HK-2 (cell line): Measurements from ENCODE around the gene DNAH8.

Experiments
- DNase-seq: peaks from one replicate; pipeline ENCODE4 v3.0.0-alpha.2; 2018; ENCODE audit not compliant: unreplicated experiment

The DNAH8 gene

GRCh38 chr6:39053854-39054576 is 338.9 kb downstream of the DNAH8 start:
- no peak for DNase-seq

- DNase-seq, result no peak
Measured at GRCh38 chr6:39054577-39055142, 339.5 kb downstream of the DNAH8 start.

DNA sequence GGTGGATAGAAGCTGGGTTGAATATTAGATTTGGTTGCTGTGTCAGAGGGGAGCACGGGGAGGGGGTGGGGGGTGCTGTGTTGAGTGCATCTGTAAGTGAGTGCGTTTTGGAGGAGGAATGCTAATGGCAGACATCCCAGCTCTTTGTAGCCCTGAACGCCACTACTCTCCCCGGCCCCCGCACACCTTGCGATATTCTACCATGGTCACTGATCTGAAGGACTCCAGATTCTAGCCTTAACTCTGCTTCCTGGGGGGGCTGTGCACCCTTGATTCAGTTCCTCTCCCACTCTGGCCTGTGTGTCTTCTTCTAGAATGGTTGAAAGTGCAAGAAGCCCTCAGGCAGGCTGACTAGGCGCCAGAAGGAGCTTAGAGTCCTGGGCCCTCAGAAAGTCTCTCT is 340.6 kb downstream of the DNAH8 start:
- no peak for DNase-seq

DNA sequence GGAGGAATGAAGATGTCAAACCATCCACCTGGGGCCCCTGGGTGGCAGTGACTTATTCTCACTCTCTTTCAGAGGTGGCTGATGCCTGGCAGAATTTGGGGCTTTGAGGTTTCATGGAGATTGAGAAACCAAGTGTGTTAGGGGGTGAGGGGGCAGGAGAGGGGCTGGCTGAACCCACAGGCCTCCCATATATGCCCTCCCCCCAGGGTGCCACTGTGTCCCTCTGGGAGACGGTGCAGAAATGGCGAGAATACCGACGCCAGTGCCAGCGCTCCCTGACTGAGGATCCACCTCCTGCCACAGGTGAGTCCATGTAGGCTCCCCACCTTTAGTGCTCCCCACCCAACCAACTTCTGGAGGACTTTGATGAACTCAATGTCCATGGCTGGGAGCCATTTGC is 341.1 kb downstream of the DNAH8 start:
- no peak for DNase-seq

DNA sequence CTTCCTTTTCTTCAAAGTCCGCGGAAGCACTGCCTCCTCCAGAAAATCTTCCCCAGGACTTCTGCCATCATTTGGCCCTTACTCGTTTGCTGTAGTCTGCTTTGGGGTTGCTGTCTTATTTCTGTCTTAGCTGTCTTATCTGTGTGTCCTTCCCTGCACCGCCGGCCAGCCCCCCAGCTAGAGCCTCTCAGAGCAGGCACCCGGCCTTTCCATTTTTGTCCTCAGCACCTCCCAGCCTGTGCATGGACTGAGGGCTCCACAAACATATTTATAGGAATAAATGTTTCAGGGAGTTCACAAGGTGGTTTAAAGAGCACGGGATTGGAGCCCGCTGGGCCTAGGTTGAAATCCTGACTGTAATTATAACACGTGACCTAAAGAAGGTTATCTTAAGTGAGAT is 341.6 kb downstream of the DNAH8 start:
- DNase-seq, result no peak

GRCh38 chr6:39057251-39058155 is 342.4 kb downstream of the DNAH8 start:
- DNase-seq, result no peak

DNA sequence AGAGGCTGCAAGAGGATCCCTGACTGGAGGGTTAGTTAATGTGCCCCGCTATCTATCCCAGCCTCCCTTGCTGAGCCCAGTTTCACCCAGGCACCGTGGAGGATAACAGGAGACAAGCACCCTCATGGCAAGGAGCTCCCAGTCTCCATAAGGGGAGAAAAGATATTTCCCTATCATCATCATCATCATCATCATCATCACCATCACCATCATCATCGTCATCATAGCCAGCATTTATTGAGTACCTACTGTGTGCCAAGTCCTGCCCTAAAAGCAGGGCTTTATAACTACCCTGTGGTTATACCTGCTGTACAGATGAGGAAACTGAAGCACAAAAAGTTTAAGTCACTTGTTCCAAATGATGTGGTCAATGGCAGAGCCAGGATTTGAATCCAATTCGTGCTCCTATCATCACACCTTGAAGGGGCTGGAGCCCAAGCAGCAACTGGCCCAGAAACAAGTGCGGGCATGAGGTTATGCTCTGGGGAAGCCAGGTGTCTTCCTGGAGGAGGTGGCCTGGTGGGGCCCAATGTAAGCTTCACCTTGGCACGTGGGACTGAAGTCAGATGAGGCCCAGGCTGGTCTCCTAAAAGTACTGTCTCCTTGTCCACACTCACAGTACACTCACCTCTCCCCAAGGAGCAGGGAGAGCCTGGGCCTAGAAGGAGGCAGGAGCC is 343.5 kb downstream of the DNAH8 start:
- no peak for DNase-seq

DNA sequence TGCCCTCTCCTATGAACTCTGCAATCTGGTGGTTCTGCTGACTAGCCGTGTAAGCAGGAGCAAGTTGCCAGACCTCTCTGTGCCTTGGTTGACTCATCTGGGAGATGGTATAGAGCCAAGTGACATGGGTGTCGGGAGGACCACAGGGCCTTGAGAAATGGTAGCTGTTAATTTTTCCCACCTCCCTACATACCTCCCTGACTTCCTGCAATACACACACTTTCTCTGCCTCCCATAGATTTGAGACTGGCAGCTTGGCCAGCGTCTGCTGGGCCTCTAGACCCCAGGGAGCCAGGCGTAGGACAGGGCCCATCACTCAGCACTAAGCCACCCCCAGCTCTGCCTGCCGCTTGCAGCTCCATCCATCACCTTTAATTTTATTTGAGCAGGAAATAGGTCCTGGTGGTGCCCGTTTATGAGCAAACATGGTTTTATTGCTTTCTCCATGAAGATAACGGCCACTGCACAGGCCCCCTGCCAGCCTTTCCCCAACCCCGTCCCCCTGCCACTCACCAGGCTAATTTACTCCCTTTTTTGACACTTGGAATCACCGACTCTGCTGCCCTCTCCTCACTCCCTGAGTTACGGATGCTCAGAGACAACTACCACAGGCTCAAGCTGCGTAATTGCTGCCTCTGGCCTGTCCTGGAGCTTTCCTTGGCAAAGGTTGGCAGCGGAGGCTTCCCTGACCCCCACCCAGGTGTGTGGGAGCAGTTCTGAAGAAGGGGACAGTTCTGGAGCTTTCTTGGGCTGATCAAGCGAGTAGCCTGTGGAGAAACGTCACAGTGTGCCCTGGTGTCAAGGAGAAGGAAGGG is 344.6 kb downstream of the DNAH8 start:
- no peak for DNase-seq

DNA sequence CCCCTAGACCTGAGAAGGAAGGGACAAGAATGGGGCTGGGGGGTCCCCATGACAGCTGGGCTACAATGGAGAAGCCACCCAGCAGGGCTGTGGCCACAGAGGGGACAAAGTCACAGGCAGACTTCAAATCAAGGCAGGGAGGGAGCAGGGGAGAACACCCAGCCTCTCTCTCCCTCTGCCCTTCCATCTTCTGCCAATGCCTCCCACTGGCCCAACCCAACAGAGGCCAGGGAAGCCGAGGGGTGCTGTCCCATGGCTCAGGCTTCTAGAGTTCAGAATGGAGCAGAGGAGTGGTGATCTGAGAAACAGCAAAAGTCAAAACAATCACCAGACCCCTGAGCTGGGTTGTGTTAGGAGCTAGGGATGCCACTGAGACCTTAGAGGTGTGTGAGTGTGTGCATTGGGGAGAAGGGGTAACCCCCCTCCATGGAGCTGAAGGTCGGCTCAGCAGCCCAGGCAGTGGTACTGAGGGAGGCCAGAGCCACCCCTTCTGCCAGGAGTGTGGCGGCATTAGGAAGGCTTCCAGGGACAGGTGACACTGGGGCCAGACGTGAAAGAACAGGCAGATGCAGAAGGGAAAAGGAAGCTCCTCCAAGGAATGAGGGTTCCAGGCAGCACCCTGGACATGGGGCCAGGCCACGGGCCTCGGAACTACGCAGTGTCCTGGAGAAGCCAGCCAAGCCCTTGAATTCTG is 345.5 kb downstream of the DNAH8 start:
- no peak for DNase-seq

DNA sequence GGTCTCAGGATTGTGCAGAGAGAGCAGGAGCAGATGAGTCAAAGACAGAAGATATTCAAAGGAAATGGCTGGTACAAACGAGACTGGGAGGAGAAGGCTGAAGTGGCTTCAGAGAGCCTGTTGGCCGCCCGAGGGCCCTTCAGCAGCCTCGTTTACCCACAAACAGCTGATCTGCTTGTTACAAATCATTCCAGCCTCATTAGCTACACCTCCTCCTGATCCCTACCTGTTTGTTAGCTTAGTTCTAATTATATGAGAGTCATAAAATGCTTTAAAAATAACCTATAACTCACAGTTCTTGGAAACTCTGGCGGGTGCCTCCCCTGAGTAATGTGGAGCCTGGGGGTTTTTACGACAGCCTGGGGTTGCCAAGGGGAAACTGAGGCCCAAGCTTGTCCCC is 346.1 kb downstream of the DNAH8 start:
- no peak for DNase-seq

GRCh38 chr6:39061588-39061987 is 346.5 kb downstream of the DNAH8 start:
- no peak for DNase-seq

DNA sequence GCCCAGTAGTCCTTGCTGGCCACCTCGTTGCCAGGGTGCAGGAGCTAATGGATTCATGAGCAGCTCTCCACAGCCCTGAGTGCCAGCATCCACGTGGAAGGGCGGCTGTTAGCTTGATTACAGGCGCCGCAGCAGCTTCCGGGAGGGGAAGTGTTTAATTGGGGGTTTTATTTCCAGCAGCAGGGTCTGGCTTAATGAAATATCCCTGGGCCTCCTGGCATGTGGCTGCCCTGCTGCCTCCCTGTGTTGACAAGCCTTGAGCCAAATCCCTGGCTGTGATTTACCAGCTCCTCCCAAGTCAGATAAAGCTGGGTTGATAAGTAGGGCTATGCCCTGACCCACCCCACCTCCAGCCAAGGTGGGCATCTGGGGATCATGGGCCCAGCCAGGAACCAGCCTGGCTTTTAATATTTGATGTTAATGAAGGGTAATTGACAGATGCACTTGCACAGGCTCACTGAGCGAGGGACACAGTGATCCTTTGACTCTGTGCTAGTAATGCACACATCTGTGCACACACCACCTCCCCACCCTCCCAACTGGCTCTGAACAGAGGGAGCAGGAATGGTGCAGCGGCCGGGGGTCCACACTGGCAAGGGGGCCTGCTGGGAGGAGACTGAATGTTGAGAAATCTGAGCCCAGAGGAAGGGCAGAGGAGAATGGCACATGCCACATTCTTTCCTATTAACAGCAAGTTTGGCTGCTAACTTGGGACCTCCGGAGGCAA is 347.1 kb downstream of the DNAH8 start:
- no peak for DNase-seq

GRCh38 chr6:39063526-39063925 is 348.4 kb downstream of the DNAH8 start:
- DNase-seq, result no peak

DNA sequence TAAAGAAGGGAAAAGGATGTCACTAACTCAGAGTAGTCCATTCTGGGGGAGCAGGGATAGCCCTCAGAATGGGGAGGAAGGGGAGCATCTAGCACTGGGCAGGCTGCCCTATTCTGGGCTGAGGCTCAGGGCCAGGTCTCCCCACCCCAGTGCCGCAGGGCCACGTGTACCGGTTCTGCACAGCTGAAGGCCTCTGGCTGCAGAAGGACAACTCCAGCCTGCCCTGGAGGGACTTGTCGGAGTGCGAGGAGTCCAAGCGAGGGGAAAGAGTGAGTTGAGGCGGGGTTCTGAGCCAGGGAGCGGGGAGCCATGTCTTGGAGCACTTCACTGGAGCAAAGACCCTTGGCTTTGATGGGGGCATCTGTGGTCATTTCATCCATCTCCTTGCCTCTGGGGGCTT is 350.4 kb downstream of the DNAH8 start:
- DNase-seq, result no peak

DNA sequence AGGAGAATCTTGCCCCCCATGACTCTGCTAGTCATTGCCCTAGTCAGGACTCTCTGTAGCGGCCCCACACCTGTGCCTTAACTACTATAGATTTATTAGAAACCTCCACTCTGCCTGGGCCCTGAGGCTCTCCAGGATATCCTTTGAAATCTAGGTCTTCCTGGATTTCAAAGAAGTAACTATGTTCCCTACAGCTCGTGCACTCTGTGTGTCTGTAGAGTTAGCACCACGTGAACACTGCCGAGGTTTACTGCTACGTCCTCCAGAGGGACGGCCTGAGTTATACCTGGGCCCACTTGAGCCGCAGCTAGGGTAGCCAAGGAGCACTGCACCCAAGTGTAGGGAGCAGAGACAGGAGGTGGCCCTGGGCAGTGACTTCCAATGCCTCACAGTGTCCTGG is 353.3 kb downstream of the DNAH8 start:
- no peak for DNase-seq

- no peak for DNase-seq
Measured at GRCh38 chr6:39072830-39073229, 357.7 kb downstream of the DNAH8 start.

DNA sequence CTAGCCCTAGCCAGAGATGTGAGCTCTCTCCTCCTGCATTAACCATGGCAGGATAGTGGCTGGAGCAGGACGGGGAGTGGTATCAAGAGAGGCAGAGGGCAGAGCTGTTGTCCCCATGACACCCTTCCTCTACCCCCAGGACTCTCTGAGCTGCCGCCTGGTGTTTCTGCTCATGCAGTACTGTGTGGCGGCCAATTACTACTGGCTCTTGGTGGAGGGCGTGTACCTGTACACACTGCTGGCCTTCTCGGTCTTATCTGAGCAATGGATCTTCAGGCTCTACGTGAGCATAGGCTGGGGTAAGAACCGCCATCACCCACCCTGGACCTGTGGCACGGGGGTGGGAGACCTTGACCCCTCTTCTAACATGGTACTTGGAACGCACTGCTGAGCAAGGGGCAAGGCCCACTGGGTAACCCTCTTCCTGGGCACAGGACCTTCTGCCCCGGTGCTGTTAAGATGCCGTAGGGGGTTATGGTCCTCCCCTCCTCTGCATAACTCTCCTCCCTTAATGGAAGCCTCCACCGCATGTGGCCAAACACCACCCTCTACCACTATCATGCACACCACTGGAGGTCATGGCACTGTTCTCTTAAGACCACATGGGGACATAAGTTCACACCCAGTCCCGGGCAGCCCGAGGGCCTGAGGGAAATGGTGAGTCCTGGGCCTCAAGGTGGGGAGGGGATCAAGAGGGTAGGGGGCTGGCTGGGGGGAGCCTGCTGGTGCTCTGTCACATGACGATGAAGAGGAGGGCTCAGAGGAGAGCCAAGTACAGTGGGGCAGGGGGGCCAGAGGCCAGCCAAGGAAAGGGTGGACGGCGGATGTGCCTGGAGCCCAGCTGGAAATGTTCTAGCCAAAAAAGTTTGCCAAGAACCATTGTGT is 358.6 kb downstream of the DNAH8 start:
- no peak for DNase-seq

- no peak for DNase-seq
Measured at GRCh38 chr6:39074486-39074885, 359.4 kb downstream of the DNAH8 start.
